IMR-90 (cell line): ENCODE data around the gene ERN1. TPM values are rescaled to one million over a fixed set of nuclear protein-coding genes. Genes with fewer than 3 reads are reported as not detected.

Experiments
- ATAC-seq: fragments of 200-7000 bp; cut with Tn5 transposase; 2 replicates; pipeline ENCODE4 v1.9.1; 2020; ENCODE audit warnings: low read depth, mild to moderate bottlenecking, moderate library complexity
- BruUV-seq: library from RNA; stranded (reverse); fragments of 400-500 nt; replicated peaks from 2 replicates; lab custom pipeline; 2021; lab: Mats Ljungman, UMichigan
- CTCF ChIA-PET: fragments of 300-600 bp; formaldehyde crosslinking; extraction: SDS; loops from one replicate; lab custom pipeline; 2021; ENCODE audit warnings: antibody characterized with exemption; lab: Yijun Ruan, JAX
- POLR2A ChIA-PET: fragments of 300-600 bp; sonication (Branson Sonifier 250); formaldehyde crosslinking; loops from one replicate; lab custom pipeline; 2022; ENCODE audit warnings: antibody characterized with exemption; ENCODE audit not compliant: unreplicated experiment; lab: Charles Lee
- DNase-seq: peaks from one replicate; pipeline ENCODE4 v3.0.0; 2013
- H2AFZ ChIP-seq: replicated peaks from 2 replicates; pipeline ENCODE3; 2013; ENCODE audit warnings: low read length, mild to moderate bottlenecking; ENCODE audit not compliant: poor library complexity
- H2AK5ac ChIP-seq: 2 replicates; pipeline ENCODE4 v1.6.1; 2013; ENCODE audit warnings: low read depth, low read length, inconsistent platforms
- H2AK9ac ChIP-seq: replicated peaks from 2 replicates; pipeline ENCODE3; 2013; ENCODE audit warnings: mild to moderate bottlenecking, low read depth, low read length, moderate library complexity; ENCODE audit not compliant: poor library complexity
- H2BK120ac ChIP-seq: 2 replicates; pipeline ENCODE4 v1.6.1; 2013; ENCODE audit warnings: low read depth, low read length, inconsistent platforms
- H2BK15ac ChIP-seq: 3 replicates; pipeline ENCODE4 v1.6.1; 2013; ENCODE audit warnings: low read depth, low read length, inconsistent platforms
- H2BK20ac ChIP-seq: 2 replicates; pipeline ENCODE4 v1.6.1; 2013; ENCODE audit warnings: low read depth, mild to moderate bottlenecking, inconsistent platforms, low read length, moderate library complexity
- H2BK5ac ChIP-seq: 2 replicates; pipeline ENCODE4 v1.6.1; 2013; ENCODE audit warnings: mild to moderate bottlenecking, low read depth, low read length, inconsistent platforms; ENCODE audit not compliant: poor library complexity, severe bottlenecking
- H3K14ac ChIP-seq: replicated peaks from 2 replicates; pipeline ENCODE4 v1.6.1; 2013; ENCODE audit warnings: low read depth, low read length, inconsistent platforms
- H3K18ac ChIP-seq: 2 replicates; pipeline ENCODE4 v1.6.1; 2013; ENCODE audit warnings: low read depth, low read length, control low read depth
- H3K23ac ChIP-seq: 2 replicates; pipeline ENCODE4 v1.6.1; 2013; ENCODE audit warnings: low read depth, low read length, inconsistent platforms
- H3K27ac ChIP-seq: 2 replicates; pipeline ENCODE4 v1.5.1; 2013; ENCODE audit warnings: mild to moderate bottlenecking, control low read depth, low read length; ENCODE audit not compliant: insufficient read depth
- H3K27me3 ChIP-seq: 2 replicates; pipeline ENCODE4 v1.6.1; 2013; ENCODE audit warnings: low read length; ENCODE audit not compliant: control insufficient read depth, insufficient read depth
- H3K36me3 ChIP-seq: 2 replicates; pipeline ENCODE4 v1.6.1; 2013; ENCODE audit warnings: low read length, mixed read lengths; ENCODE audit not compliant: control insufficient read depth, insufficient read depth
- H3K4ac ChIP-seq: 2 replicates; pipeline ENCODE4 v1.6.1; 2013; ENCODE audit warnings: low read depth, low read length, inconsistent platforms
- H3K4me1 ChIP-seq: 2 replicates; pipeline ENCODE4 v1.6.1; 2013; ENCODE audit warnings: low read length, mixed read lengths; ENCODE audit not compliant: control insufficient read depth, insufficient read depth
- H3K4me2 ChIP-seq: 2 replicates; pipeline ENCODE4 v1.6.1; 2013; ENCODE audit warnings: low read depth, mild to moderate bottlenecking, control low read depth, low read length, moderate library complexity
- H3K4me3 ChIP-seq: 2 replicates; pipeline ENCODE4 v1.5.1; 2013; ENCODE audit warnings: low read depth, mild to moderate bottlenecking, control low read depth, low read length, moderate library complexity; ENCODE audit not compliant: insufficient read depth
- H3K56ac ChIP-seq: 2 replicates; pipeline ENCODE4 v1.6.1; 2013; ENCODE audit warnings: low read length, inconsistent platforms; ENCODE audit not compliant: insufficient read depth; ENCODE audit errors: extremely low read depth
- H3K79me1 ChIP-seq, 2 experiments: 2 replicates each; pipeline ENCODE4 v1.6.1; 2013; ENCODE audit warnings: low read length in 2 of 2, inconsistent platforms in 1 of 2, low read depth in 1 of 2
- H3K9ac ChIP-seq: 2 replicates; pipeline ENCODE4 v1.6.1; 2013; ENCODE audit warnings: low read depth, low read length, control low read depth
- H3K9me1 ChIP-seq: 2 replicates; pipeline ENCODE4 v1.6.1; 2013; ENCODE audit warnings: low read length, inconsistent platforms; ENCODE audit not compliant: insufficient read depth
- H3K9me3 ChIP-seq: 2 replicates; pipeline ENCODE4 v1.6.1; 2013; ENCODE audit warnings: low read length; ENCODE audit not compliant: control insufficient read depth, insufficient read depth
- H4K20me1 ChIP-seq: 2 replicates; pipeline ENCODE4 v1.6.1; 2013; ENCODE audit warnings: low read length, inconsistent platforms; ENCODE audit not compliant: insufficient read depth
- H4K5ac ChIP-seq: 2 replicates; pipeline ENCODE4 v1.6.1; 2013; ENCODE audit warnings: mild to moderate bottlenecking, low read depth, low read length, control low read depth
- H4K8ac ChIP-seq, 2 experiments: 2 replicates each; pipeline ENCODE4 v1.6.1; 2013; ENCODE audit warnings: low read depth in 2 of 2, low read length in 2 of 2, control low read depth in 1 of 2, inconsistent platforms in 1 of 2
- H4K91ac ChIP-seq: 2 replicates; pipeline ENCODE4 v1.6.1; 2013; ENCODE audit warnings: low read depth, low read length, inconsistent platforms; ENCODE audit not compliant: insufficient read depth
- CEBPB ChIP-seq: IDR thresholded peaks from 2 replicates; pipeline ENCODE4 v1.6.1; 2012; ENCODE audit warnings: low read depth, low read length, improper control_type of control experiment
- SMC3 ChIP-seq: fragments of 150-350 bp; IDR thresholded peaks from 2 replicates; pipeline ENCODE4 v1.6.1; 2016; ENCODE audit warnings: low read depth, mild to moderate bottlenecking, antibody characterized with exemption, low read length, moderate library complexity
- WGBS, 2 experiments: methylation state at CpG; one replicate each; pipeline versions ENCODE4 v1.1.5 to v1.1.7; 2013; ENCODE audit warnings: missing lambda C conversion rate in 2 of 2; ENCODE audit not compliant: insufficient read length in 1 of 2; ENCODE audit errors: extremely low coverage in 2 of 2; 5-methylcytosine and 5-hydroxymethylcytosine counted together
- dilution Hi-C: fragments of 300-500 bp; cut with HindIII; formaldehyde crosslinking; loops from one replicate; pipeline ENCODE4 v1.14.3; 2018; ENCODE audit warnings: low sequenced_read_pairs; ENCODE audit not compliant: unreplicated experiment
- in situ Hi-C: fragments of 300-500 bp; cut with MboI; formaldehyde crosslinking; loops from 3 replicates; pipeline ENCODE4 v1.14.3; 2019; ENCODE audit warnings: low sequenced_read_pairs, inconsistent platforms, mixed read lengths
- intact Hi-C: fragments of 100-400 bp; cut with micrococcal nuclease; formaldehyde crosslinking; loops from 2 replicates; pipeline ENCODE4 v1.10.0; 2022
- polyA plus RNA-seq, 3 experiments: library from polyadenylated mRNA; depleted of rRNA; stranded (reverse); fragments of >200 nt; gene quantifications; 2 replicates each; pipeline ENCODE4 v1.2.3, GENCODE V29; 2012; ENCODE audit warnings: low replicate concordance in 1 of 3
- total RNA-seq: library from RNA; depleted of rRNA; stranded (reverse); fragments of >200 nt; gene quantifications from 2 replicates; pipeline ENCODE4 v1.2.3, GENCODE V29; 2012
- TF ChIP-seq, protein P1 (sequence below): fragments of 150-350 bp; IDR thresholded peaks from 2 replicates; pipeline ENCODE4 v1.6.1; 2016; ENCODE audit warnings: low read depth, mild to moderate bottlenecking, low read length, moderate library complexity, borderline replicate concordance

ERN1 gene
- total and polyA plus RNA-seq, 2 of the 4 experiments (the other 2 are of a cell fraction), result 2.7 to 4.1 TPM

DNA sequence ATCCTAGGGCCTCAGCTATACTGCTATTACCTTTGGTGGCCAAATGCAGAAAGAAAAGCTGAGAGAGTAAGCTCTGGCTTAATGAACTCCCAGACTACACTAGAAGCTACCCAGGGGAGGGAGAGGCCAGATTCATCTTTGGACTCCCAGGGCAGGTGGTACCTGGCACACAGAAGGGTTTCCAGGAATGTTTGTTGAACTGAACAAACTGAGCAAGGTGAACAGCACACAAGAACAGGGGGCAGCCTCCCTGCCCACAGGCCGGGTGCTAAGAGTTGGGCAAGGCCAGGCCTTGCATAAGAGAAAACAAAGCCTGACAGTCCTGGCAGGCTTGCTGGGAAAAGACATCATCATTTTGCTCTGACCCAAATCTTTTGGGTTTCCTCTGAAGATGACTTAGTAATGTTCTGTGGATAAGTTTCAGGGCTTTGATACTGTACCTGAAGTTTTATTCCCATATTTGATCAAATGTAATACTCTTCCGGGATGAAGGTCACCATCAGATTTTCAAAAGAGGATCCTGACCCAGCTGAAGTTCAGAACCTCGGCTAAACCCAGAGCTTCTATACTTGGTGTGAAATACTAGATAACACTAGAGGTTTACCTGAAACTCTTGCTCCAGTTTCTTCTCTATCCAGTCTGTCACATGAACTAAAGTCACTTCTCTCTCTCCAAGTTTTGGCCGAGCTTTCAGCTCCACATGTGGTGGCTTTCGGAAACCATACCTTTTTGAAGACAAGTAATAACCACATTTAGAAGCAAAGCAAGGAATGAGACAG, 20.5 kb upstream of the ERN1 start:
- intact Hi-C loops, result no loop called here
- H3K27ac ChIP-seq, result no peak overlapping the region

More for the DNA sequence above, 20.5 kb upstream of the ERN1 start:
- TF ChIP-seq, protein P1, sequence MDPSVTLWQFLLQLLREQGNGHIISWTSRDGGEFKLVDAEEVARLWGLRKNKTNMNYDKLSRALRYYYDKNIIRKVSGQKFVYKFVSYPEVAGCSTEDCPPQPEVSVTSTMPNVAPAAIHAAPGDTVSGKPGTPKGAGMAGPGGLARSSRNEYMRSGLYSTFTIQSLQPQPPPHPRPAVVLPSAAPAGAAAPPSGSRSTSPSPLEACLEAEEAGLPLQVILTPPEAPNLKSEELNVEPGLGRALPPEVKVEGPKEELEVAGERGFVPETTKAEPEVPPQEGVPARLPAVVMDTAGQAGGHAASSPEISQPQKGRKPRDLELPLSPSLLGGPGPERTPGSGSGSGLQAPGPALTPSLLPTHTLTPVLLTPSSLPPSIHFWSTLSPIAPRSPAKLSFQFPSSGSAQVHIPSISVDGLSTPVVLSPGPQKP, result no peak
- TF ChIP-seq CEBPB (peak; percentile 76), SMC3 (no peak)
- no peak overlapping the region for H4K8ac ChIP-seq
- H2BK15ac ChIP-seq, result no peak overlapping the region
- no peak overlapping the region for H3K23ac ChIP-seq
- peaks cover 5% of the 10 kb centered on the region for H3K4me1 ChIP-seq
- dilution Hi-C loops (no loop called here), in situ Hi-C loops (no loop called here)
- H3K4me3 ChIP-seq, result no peak overlapping the region
- no peak overlapping the region for H3K14ac ChIP-seq
- no peak overlapping the region for H3K18ac ChIP-seq
- H3K56ac ChIP-seq, result no peak overlapping the region
- H3K36me3 ChIP-seq, result peaks cover 12% of the 10 kb centered on the region; the same call in 1 of the 2 replicates
- H2AFZ ChIP-seq, result no peak overlapping the region
- no peak overlapping the region for H2BK5ac ChIP-seq
- no peak overlapping the region for H2BK20ac ChIP-seq
- no peak overlapping the region for H3K4me2 ChIP-seq
- CTCF ChIA-PET, result interaction anchor here (0.6 kb wide), 1 partner anchor 29 kb away, joined by 7 read pairs; no protein-coding TSS in a partner anchor
- no peak overlapping the region for H2AK5ac ChIP-seq
- no peak overlapping the region for H3K4ac ChIP-seq
- peaks cover 7 to 27% of the 10 kb centered on the region in 2 experiments; a peak in 3 of 4 replicates for H3K79me1 ChIP-seq
- H3K9me3 ChIP-seq, result no peaks in the 10 kb centered on the region
- no peak overlapping the region for H4K5ac ChIP-seq
- no TSS peak for BruUV-seq
- no peak overlapping the region for H2BK120ac ChIP-seq
- H4K20me1 ChIP-seq, result peaks cover 24% of the 10 kb centered on the region
- DNase-seq, result no peak
- WGBS, 2 experiments, result no CpG with 5 or more reads among the region's 5 CpGs
- no peaks in the 10 kb centered on the region for H3K27me3 ChIP-seq
- no peak overlapping the region for H2AK9ac ChIP-seq
- POLR2A ChIA-PET, result no interaction called here
- H4K91ac ChIP-seq, result no peak overlapping the region
- peaks cover 16% of the 10 kb centered on the region for H3K9me1 ChIP-seq
- H3K9ac ChIP-seq, result no peak overlapping the region
- ATAC-seq, result no peak
